HEK293T (cell line): Measurements from ENCODE around the gene AGMO.

ENCODE experiments used
- CTCF ChIA-PET: fragments of 350-600 bp; formaldehyde crosslinking; extraction: SDS; loops from one replicate; lab custom pipeline; 2021; ENCODE audit warnings: antibody characterized with exemption, inconsistent platforms; lab: Yijun Ruan, JAX
- POLR2A ChIA-PET: fragments of 350-600 bp; formaldehyde crosslinking; extraction: SDS; loops from one replicate; lab custom pipeline; 2020; ENCODE audit warnings: antibody characterized with exemption, inconsistent platforms; lab: Yijun Ruan, JAX
- DNase-seq: peaks from one replicate; pipeline ENCODE4 v3.0.0; 2012; ENCODE audit warnings: mixed read lengths; ENCODE audit errors: extremely low spot score
- ARNT ChIP-seq: fragments of 450-650 bp; IDR thresholded peaks from 2 replicates; pipeline ENCODE4 v1.6.1; 2017; ENCODE audit warnings: mild to moderate bottlenecking
- BHLHE40 ChIP-seq: fragments of 450-650 bp; IDR thresholded peaks from 2 replicates; pipeline ENCODE4 v1.6.1; 2016; ENCODE audit warnings: mild to moderate bottlenecking, moderate library complexity, borderline replicate concordance
- CTBP1 ChIP-seq: fragments of 450-650 bp; IDR thresholded peaks from 2 replicates; pipeline ENCODE4 v1.6.1; 2016; ENCODE audit warnings: borderline replicate concordance
- ELF4 ChIP-seq: fragments of 450-650 bp; IDR thresholded peaks from 2 replicates; pipeline ENCODE4 v1.6.1; 2017; ENCODE audit warnings: antibody characterized with exemption
- FOXA1 ChIP-seq: fragments of 450-650 bp; IDR thresholded peaks from 2 replicates; pipeline ENCODE4 v1.6.1; 2016; ENCODE audit warnings: mild to moderate bottlenecking
- FOXK2 ChIP-seq: fragments of 450-650 bp; IDR thresholded peaks from 2 replicates; pipeline ENCODE4 v1.6.1; 2016; ENCODE audit warnings: mild to moderate bottlenecking
- FOXM1 ChIP-seq: fragments of 450-650 bp; IDR thresholded peaks from 2 replicates; pipeline ENCODE4 v1.6.1; 2017; ENCODE audit warnings: mild to moderate bottlenecking, borderline replicate concordance
- HDGF ChIP-seq: fragments of 450-650 bp; IDR thresholded peaks from 2 replicates; pipeline ENCODE4 v1.6.1; 2017; ENCODE audit warnings: antibody characterized with exemption, borderline replicate concordance
- L3MBTL2 ChIP-seq: fragments of 450-650 bp; conservative IDR thresholded peaks from 2 replicates; pipeline ENCODE4 v1.6.1; 2016; ENCODE audit warnings: mild to moderate bottlenecking
- LEF1 ChIP-seq: fragments of 450-650 bp; IDR thresholded peaks from 2 replicates; pipeline ENCODE4 v1.6.1; 2017; ENCODE audit warnings: mild to moderate bottlenecking, borderline replicate concordance
- NFRKB ChIP-seq: fragments of 450-650 bp; IDR thresholded peaks from 2 replicates; pipeline ENCODE4 v1.6.1; 2016; ENCODE audit warnings: mild to moderate bottlenecking, moderate library complexity
- PKNOX1 ChIP-seq: fragments of 450-650 bp; IDR thresholded peaks from 2 replicates; pipeline ENCODE4 v1.6.1; 2016
- SP1 ChIP-seq: fragments of 450-650 bp; IDR thresholded peaks from 2 replicates; pipeline ENCODE4 v1.6.1; 2017
- SUZ12 ChIP-seq: fragments of 450-650 bp; IDR thresholded peaks from 2 replicates; pipeline ENCODE4 v1.6.1; 2016; ENCODE audit warnings: mild to moderate bottlenecking
- TARDBP ChIP-seq: fragments of 450-650 bp; IDR thresholded peaks from 2 replicates; pipeline ENCODE4 v1.6.1; 2016
- ZNF384 ChIP-seq: fragments of 450-650 bp; IDR thresholded peaks from 2 replicates; pipeline ENCODE4 v1.6.1; 2016

The AGMO gene

GRCh38 chr7:15498465-15498864 is 63.4 kb downstream of the AGMO start:
- ChIA-PET CTCF (no interaction called here), POLR2A (no interaction called here)
- TF ChIP-seq NFRKB (no peak), TARDBP (no peak), PKNOX1 (peak; percentile 74), ELF4 (no peak), ZNF384 (peak; percentile 48), SP1 (no peak), BHLHE40 (no peak), SUZ12 (no peak), LEF1 (no peak), L3MBTL2 (no peak), HDGF (no peak), FOXK2 (no peak), FOXM1 (no peak), CTBP1 (peak; percentile 64), ARNT (no peak), FOXA1 (no peak)
- no peak for DNase-seq

GRCh38 chr7:15495170-15495569 is 66.6 kb downstream of the AGMO start:
- TF ChIP-seq L3MBTL2 (no peak), BHLHE40 (no peak), LEF1 (no peak), NFRKB (no peak), ARNT (no peak), HDGF (no peak), TARDBP (no peak)
- CTCF ChIA-PET: no interaction called here
- no peak for DNase-seq
- POLR2A ChIA-PET: no interaction called here

- TF ChIP-seq FOXM1: no peak
- no peak for TF ChIP-seq FOXA1
- CTCF ChIA-PET: interaction anchor here (0.5 kb wide), 1 partner anchor 143 kb away, joined by 8 read pairs; no protein-coding TSS in a partner anchor
- POLR2A ChIA-PET: no interaction called here
- DNase-seq: no peak
Observed at GRCh38 chr7:15494711-15495110, 67.1 kb downstream of the AGMO start.

GRCh38 chr7:15491361-15491760 is 70.5 kb downstream of the AGMO start:
- no peak for DNase-seq
- TF ChIP-seq ARNT (no peak), SUZ12 (no peak), SP1 (no peak), L3MBTL2 (no peak), ZNF384 (no peak), TARDBP (no peak)
- POLR2A ChIA-PET: no interaction called here
- CTCF ChIA-PET: no interaction called here

GRCh38 chr7:15490291-15490690 is 71.5 kb downstream of the AGMO start:
- CTCF ChIA-PET: interaction anchor here (0.6 kb wide), 1 partner anchor 23 kb away, joined by 4 read pairs; no protein-coding TSS in a partner anchor
- POLR2A ChIA-PET: no interaction called here
- no peak for DNase-seq
- TF ChIP-seq ZNF384 (no peak), ELF4 (no peak), FOXA1 (no peak), HDGF (no peak), SUZ12 (no peak), SP1 (no peak), CTBP1 (no peak), ARNT (no peak), NFRKB (no peak), PKNOX1 (no peak)

- CTCF ChIA-PET: interaction anchor here (0.6 kb wide), 1 partner anchor 24 kb away, joined by 4 read pairs; no protein-coding TSS in a partner anchor
- TF ChIP-seq TARDBP: no peak
- no peak for TF ChIP-seq FOXA1
- TF ChIP-seq SP1: no peak
- no peak for TF ChIP-seq CTBP1
- TF ChIP-seq ELF4: no peak
- no peak for TF ChIP-seq L3MBTL2
- TF ChIP-seq PKNOX1: no peak
- TF ChIP-seq FOXK2: no peak
- TF ChIP-seq NFRKB: no peak
- no peak for TF ChIP-seq ARNT
- TF ChIP-seq HDGF: no peak
- TF ChIP-seq ZNF384: no peak
- no peak for TF ChIP-seq SUZ12
- no peak for TF ChIP-seq FOXM1
- no peak for TF ChIP-seq BHLHE40
- TF ChIP-seq LEF1: no peak
- DNase-seq: no peak
- POLR2A ChIA-PET: no interaction called here
Observed at GRCh38 chr7:15489861-15490260, 72.0 kb downstream of the AGMO start.

- ChIA-PET POLR2A (no interaction called here), CTCF (no interaction called here)
- DNase-seq: peak; percentile 45
- no peak for TF ChIP-seq FOXM1
- peak; percentile 95 for TF ChIP-seq CTBP1
- TF ChIP-seq PKNOX1: peak; percentile 94
- peak; percentile 46; the same call in 1 of the 2 replicates for TF ChIP-seq ARNT
Observed at GRCh38 chr7:15489383-15489782, 72.4 kb downstream of the AGMO start.
